H1 (cell line): ENCODE data around the gene MRPS18B. TPM values are rescaled to one million over a fixed set of nuclear protein-coding genes. Genes with fewer than 3 reads are reported as not detected.

ENCODE experiments used
- CTCF ChIA-PET: fragments of 300-600 bp; sonication (Branson Sonifier 250); formaldehyde crosslinking; loops from one replicate; lab custom pipeline; 2021; ENCODE audit not compliant: partially characterized antibody; lab: Charles Lee
- POLR2A ChIA-PET: fragments of 300-600 bp; sonication (Branson Sonifier 250); formaldehyde crosslinking; loops from one replicate; lab custom pipeline; 2021; ENCODE audit warnings: inconsistent platforms; ENCODE audit not compliant: partially characterized antibody; lab: Charles Lee
- DNase-seq, 2 experiments: peaks; one replicate each; pipeline versions ENCODE4 v3.0.0 to v3.0.0-alpha.2; 2010 to 2022; ENCODE audit warnings: low spot score in 2 of 2, low read depth in 1 of 2, mixed read lengths in 1 of 2
- FAIRE-seq: peaks from 2 replicates; lab custom pipeline; 2011; peaks lifted over from hg19 to GRCh38; lab: Jason Lieb, UNC
- H2AFZ ChIP-seq: 2 replicates; pipeline ENCODE4 v1.8.1; 2012; ENCODE audit warnings: low read length, inconsistent platforms
- H2AK5ac ChIP-seq: 2 replicates; pipeline ENCODE4 v1.6.1; 2013; ENCODE audit warnings: low read depth, low read length
- H2BK120ac ChIP-seq: replicated peaks from 2 replicates; pipeline ENCODE3; 2013; ENCODE audit warnings: low read depth, low read length, inconsistent platforms
- H2BK12ac ChIP-seq: 2 replicates; pipeline ENCODE4 v1.6.1; 2013; ENCODE audit warnings: low read depth, low read length
- H2BK15ac ChIP-seq: 2 replicates; pipeline ENCODE4 v1.6.1; 2013; ENCODE audit warnings: low read length
- H2BK20ac ChIP-seq: 2 replicates; pipeline ENCODE4 v1.6.1; 2013; ENCODE audit warnings: low read length
- H2BK5ac ChIP-seq: 2 replicates; pipeline ENCODE4 v1.6.1; 2013; ENCODE audit warnings: low read depth, low read length
- H3K14ac ChIP-seq: 2 replicates; pipeline ENCODE4 v1.6.1; 2013; ENCODE audit warnings: inconsistent platforms; ENCODE audit not compliant: insufficient read length
- H3K18ac ChIP-seq: 2 replicates; pipeline ENCODE4 v1.6.1; 2013; ENCODE audit warnings: low read length; ENCODE audit errors: extremely low read depth
- H3K23ac ChIP-seq: 2 replicates; pipeline ENCODE4 v1.6.1; 2013; ENCODE audit warnings: inconsistent platforms; ENCODE audit not compliant: insufficient read length
- H3K23me2 ChIP-seq: 2 replicates; pipeline ENCODE4 v1.6.1; 2013; ENCODE audit warnings: low read depth, low read length
- H3K27ac ChIP-seq: 2 replicates; pipeline ENCODE4 v1.6.1; 2011; ENCODE audit warnings: low read depth, low read length, inconsistent platforms
- H3K27me3 ChIP-seq, 4 experiments: replicated peaks in 1 of 4; 1 replicate in 1 of 4; 2 replicates in 3 of 4; pipeline versions ENCODE4 v1.6.1 to v1.8.1; 2011 to 2013; ENCODE audit warnings: low read length in 3 of 4, mild to moderate bottlenecking in 3 of 4, inconsistent platforms in 2 of 4, mixed read lengths in 2 of 4, moderate library complexity in 1 of 4; ENCODE audit not compliant: control insufficient read depth in 3 of 4, insufficient read depth in 3 of 4; ENCODE audit errors: extremely low read depth in 1 of 4
- H3K36me3 ChIP-seq, 4 experiments: 2 replicates each; pipeline versions ENCODE4 v1.6.1 to v1.8.1; 2011 to 2013; ENCODE audit warnings: mild to moderate bottlenecking in 4 of 4, low read length in 3 of 4, moderate library complexity in 2 of 4, control low read depth in 1 of 4, inconsistent platforms in 1 of 4; ENCODE audit not compliant: insufficient read depth in 4 of 4, control insufficient read depth in 2 of 4
- H3K4ac ChIP-seq: replicated peaks from 2 replicates; pipeline ENCODE3; 2013; ENCODE audit warnings: low read length, low read depth, mixed read lengths, inconsistent platforms; ENCODE audit not compliant: insufficient read length
- H3K4me1 ChIP-seq, 4 experiments: replicated peaks in 1 of 4; 1 replicate in 1 of 4; 2 replicates in 3 of 4; pipeline versions ENCODE4 v1.6.1 to v1.8.1; 2011 to 2013; ENCODE audit warnings: low read length in 3 of 4, inconsistent platforms in 2 of 4, mixed read lengths in 1 of 4; ENCODE audit not compliant: insufficient read depth in 4 of 4, control insufficient read depth in 3 of 4
- H3K4me2 ChIP-seq, 2 experiments: 2 replicates each; pipeline versions ENCODE4 v1.6.1 to v1.8.1; 2011 to 2013; ENCODE audit warnings: low read depth in 2 of 2, low read length in 2 of 2, control low read depth in 1 of 2, inconsistent platforms in 1 of 2, mild to moderate bottlenecking in 1 of 2; ENCODE audit not compliant: insufficient read depth in 1 of 2
- H3K4me3 ChIP-seq, 4 experiments: fragments of 200-600, 300-600 bp in 1 of 4; sonication (generic), shearing (Covaris generic), sonication (Bioruptor Twin) in 1 of 4; 2 replicates each; pipeline versions ENCODE4 v1.5.1 to v1.8.1; 2011 to 2016; ENCODE audit warnings: low read length in 4 of 4, low read depth in 3 of 4, control low read depth in 2 of 4, inconsistent platforms in 2 of 4, mild to moderate bottlenecking in 2 of 4, mixed read lengths in 1 of 4, moderate library complexity in 1 of 4; ENCODE audit not compliant: insufficient read depth in 2 of 4; ENCODE audit errors: extremely low read depth in 1 of 4
- H3K56ac ChIP-seq: replicated peaks from 2 replicates; pipeline ENCODE3; 2013; ENCODE audit warnings: low read depth, mild to moderate bottlenecking, mixed read lengths, low read length, inconsistent platforms; ENCODE audit not compliant: insufficient read length
- H3K79me1 ChIP-seq: 2 replicates; pipeline ENCODE4 v1.6.1; 2013; ENCODE audit warnings: low read depth, low read length, control low read depth
- H3K79me2 ChIP-seq, 2 experiments: 2 replicates each; pipeline versions ENCODE4 v1.6.1 to v1.8.1; 2012 to 2013; ENCODE audit warnings: low read length in 2 of 2, mild to moderate bottlenecking in 2 of 2, inconsistent platforms in 1 of 2; ENCODE audit not compliant: insufficient read depth in 2 of 2, control insufficient read depth in 1 of 2
- H3K9ac ChIP-seq, 4 experiments: replicated peaks in 1 of 4; 1 replicate in 1 of 4; 2 replicates in 3 of 4; pipeline versions ENCODE4 v1.6.1 to v1.8.1; 2011 to 2013; ENCODE audit warnings: low read depth in 3 of 4, low read length in 3 of 4, control low read depth in 2 of 4, mild to moderate bottlenecking in 2 of 4, moderate library complexity in 2 of 4, inconsistent platforms in 1 of 4; ENCODE audit errors: extremely low read depth in 1 of 4
- H3K9me3 ChIP-seq, 2 experiments: 2 replicates each; pipeline versions ENCODE4 v1.6.1 to v1.8.1; 2012 to 2013; ENCODE audit warnings: mild to moderate bottlenecking in 2 of 2, moderate library complexity in 2 of 2, control low read depth in 1 of 2, inconsistent platforms in 1 of 2, low read depth in 1 of 2, low read length in 1 of 2, mixed read lengths in 1 of 2; ENCODE audit not compliant: insufficient read depth in 2 of 2
- H4K20me1 ChIP-seq, 2 experiments: replicated peaks in 1 of 2; 2 replicates each; pipeline versions ENCODE3 to v1.8.1; 2011 to 2013; ENCODE audit warnings: inconsistent platforms in 2 of 2, low read length in 2 of 2, mild to moderate bottlenecking in 1 of 2; ENCODE audit not compliant: insufficient read depth in 2 of 2, control insufficient read depth in 1 of 2
- H4K5ac ChIP-seq: 2 replicates; pipeline ENCODE4 v1.6.1; 2013; ENCODE audit warnings: low read length, low read depth, mixed read lengths, inconsistent platforms; ENCODE audit not compliant: insufficient read length
- H4K8ac ChIP-seq: 2 replicates; pipeline ENCODE4 v1.8.0; 2013; ENCODE audit warnings: mild to moderate bottlenecking, moderate library complexity, low read length, inconsistent platforms; ENCODE audit not compliant: insufficient read depth; ENCODE audit errors: extremely low read depth
- H4K91ac ChIP-seq: replicated peaks from 2 replicates; pipeline ENCODE3; 2013; ENCODE audit warnings: low read length, mixed read lengths, inconsistent platforms; ENCODE audit not compliant: insufficient read length
- ASH2L ChIP-seq: fragments of 200-600, 300-600 bp; sonication (generic); IDR thresholded peaks from one replicate; pipeline ENCODE4 v1.7.1; 2017; ENCODE audit warnings: low read length
- BCL11A ChIP-seq, 2 experiments: IDR thresholded peaks; one replicate each; pipeline ENCODE4 v1.6.1; 2011; ENCODE audit warnings: low read depth in 2 of 2, low read length in 2 of 2, mild to moderate bottlenecking in 2 of 2
- CBX5 ChIP-seq: fragments of 300-800, 300-1000 bp; sonication (generic); IDR thresholded peaks from 2 replicates; pipeline ENCODE4 v1.7.1; 2016; ENCODE audit warnings: antibody characterized with exemption, low read length, low read depth
- CBX8 ChIP-seq: fragments of 300-800, 300-1000 bp; sonication (generic); IDR thresholded peaks from 2 replicates; pipeline ENCODE4 v1.7.1; 2016; ENCODE audit warnings: low read depth, low read length, borderline replicate concordance
- CREB1 ChIP-seq: IDR thresholded peaks from 2 replicates; pipeline ENCODE4 v1.6.1; 2012; ENCODE audit warnings: inconsistent platforms
- GTF2F1 ChIP-seq: IDR thresholded peaks from 2 replicates; pipeline ENCODE4 v1.6.1; 2012; ENCODE audit warnings: low read depth, low read length, improper control_type of control experiment, borderline replicate concordance
- HDAC2 ChIP-seq, 2 experiments: fragments of 300-600 bp in 1 of 2; sonication (generic) in 1 of 2; IDR thresholded peaks; 2 replicates each; pipeline ENCODE4 v1.6.1; 2011 to 2012; ENCODE audit warnings: low read depth in 2 of 2, low read length in 2 of 2, mild to moderate bottlenecking in 2 of 2, moderate library complexity in 2 of 2, borderline replicate concordance in 1 of 2, inconsistent platforms in 1 of 2
- MAFK ChIP-seq: IDR thresholded peaks from 2 replicates; pipeline ENCODE4 v1.6.1; 2012; ENCODE audit warnings: low read depth, mild to moderate bottlenecking, improper control_type of control experiment, low read length
- POU5F1 ChIP-seq: IDR thresholded peaks from 2 replicates; pipeline ENCODE4 v1.6.1; 2011; ENCODE audit warnings: low read depth, mild to moderate bottlenecking, low read length, moderate library complexity
- SIN3A ChIP-seq, 2 experiments: IDR thresholded peaks in 1 of 2; conservative IDR thresholded peaks in 1 of 2; 2 replicates each; pipeline ENCODE4 v1.6.1; 2011 to 2012; ENCODE audit warnings: low read length in 2 of 2, improper control_type of control experiment in 1 of 2, low read depth in 1 of 2, mild to moderate bottlenecking in 1 of 2
- TCF12 ChIP-seq: IDR thresholded peaks from 2 replicates; pipeline ENCODE4 v1.6.1; 2011; ENCODE audit warnings: low read depth, mild to moderate bottlenecking, low read length
- ZNF274 ChIP-seq: IDR thresholded peaks from 2 replicates; pipeline ENCODE4 v1.7.0; 2012; ENCODE audit warnings: low read length, borderline replicate concordance; ENCODE audit errors: extremely low read depth
- WGBS, 2 experiments: shearing (Covaris generic) in 1 of 2; methylation state at CpG; one replicate each; pipeline versions ENCODE4 v1.1.6 to v1.1.7; 2013 to 2015; ENCODE audit warnings: low lambda C conversion rate in 2 of 2, mixed read lengths in 2 of 2, inconsistent platforms in 1 of 2, low coverage in 1 of 2, missing lambda C conversion rate in 1 of 2; ENCODE audit not compliant: insufficient replicate concordance in 2 of 2, insufficient coverage in 1 of 2, insufficient read length in 1 of 2; ENCODE audit errors: extremely low coverage in 1 of 2, missing lambda C conversion rate in 1 of 2; 5-methylcytosine and 5-hydroxymethylcytosine counted together
- polyA plus RNA-seq, 7 experiments: library from polyadenylated mRNA; depleted of rRNA in 3 of 7; stranded (reverse) in 5 of 7; unstranded in 2 of 7; fragments of >200 nt in 5 of 7; fragments of 200-250 nt in 2 of 7; gene quantifications; 1 replicate in 5 of 7; 2 replicates in 1 of 7; 4 replicates in 1 of 7; pipeline versions ENCODE4 v1.2.1 to v1.2.3, GENCODE V29; 2011 to 2013; ENCODE audit warnings: missing spikeins in 2 of 7, mixed read lengths in 2 of 7
- total RNA-seq: library from RNA; stranded (reverse); fragmentation: NEBNext Ultra II Directional; extraction: Animal tissue kit (Norgen Biotek cat#: 25700); gene quantifications from 2 replicates; pipeline ENCODE4 v1.2.1, GENCODE V29; 2021
- TF ChIP-seq, protein P1 (sequence below): IDR thresholded peaks from 2 replicates; pipeline ENCODE4 v1.6.1; 2011; ENCODE audit warnings: low read length, improper control_type of control experiment

Gene MRPS18B
- total and polyA plus RNA-seq, 2 of the 8 experiments (the other 6 are each of a cell fraction or from before 2014, with no cell fraction given): 57.8 to 83.3 TPM

DNA sequence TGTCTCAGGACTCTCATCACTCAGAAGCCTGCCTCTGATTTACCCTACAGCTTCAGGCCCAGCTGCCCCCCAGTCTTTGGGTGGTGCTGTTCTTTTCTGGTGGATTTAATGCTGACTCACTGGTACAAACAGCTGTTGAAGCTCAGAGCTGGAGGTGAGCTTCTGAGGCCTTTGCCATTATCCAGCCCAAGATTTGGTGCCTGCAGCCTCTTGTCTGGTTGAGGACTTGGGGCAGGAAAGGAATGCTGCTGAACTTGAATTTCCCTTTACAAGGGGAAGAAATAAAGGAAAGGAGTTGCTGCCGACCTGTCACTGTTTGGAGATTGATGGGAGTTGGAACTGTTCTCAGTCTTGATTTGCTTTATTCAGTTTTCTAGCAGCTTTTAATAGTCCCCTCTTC lies 26.6 kb upstream of the MRPS18B start:
- POLR2A ChIA-PET: interaction anchor here (0.7 to 27.0 kb wide), 10 partner anchors 4 to 50 kb away, joined by 3 to 712 read pairs (median 8); partner anchors contain the start of genes ABCF1, ATAT1, GNL1 and MRPS18B
- TF ChIP-seq SIN3A (conservative IDR thresholded peaks at IDR 0.05 in 1 of 2, IDR thresholded peaks at IDR 0.05 in 1 of 2; ENCODE audit: low read depth in 1 of 2, low read length in 2 of 2) (no peak), BCL11A (IDR thresholded peaks at IDR 0.05; ENCODE audit: low read depth in 2 of 2, low read length in 2 of 2) (no peak), POU5F1 (no peak), ZNF274 (no peak), GTF2F1 (no peak), ASH2L (no peak), CBX8 (no peak), HDAC2 (IDR thresholded peaks at IDR 0.05; ENCODE audit: borderline replicate concordance in 1 of 2, low read depth in 2 of 2, low read length in 2 of 2) (no peak), CREB1 (no peak), MAFK (no peak), TCF12 (no peak), CBX5 (no peak)
- TF ChIP-seq, protein P1, sequence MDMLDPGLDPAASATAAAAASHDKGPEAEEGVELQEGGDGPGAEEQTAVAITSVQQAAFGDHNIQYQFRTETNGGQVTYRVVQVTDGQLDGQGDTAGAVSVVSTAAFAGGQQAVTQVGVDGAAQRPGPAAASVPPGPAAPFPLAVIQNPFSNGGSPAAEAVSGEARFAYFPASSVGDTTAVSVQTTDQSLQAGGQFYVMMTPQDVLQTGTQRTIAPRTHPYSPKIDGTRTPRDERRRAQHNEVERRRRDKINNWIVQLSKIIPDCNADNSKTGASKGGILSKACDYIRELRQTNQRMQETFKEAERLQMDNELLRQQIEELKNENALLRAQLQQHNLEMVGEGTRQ: no peak

More for the DNA sequence above, 26.6 kb upstream of the MRPS18B start:
- H4K91ac ChIP-seq: no peak overlapping the region
- H3K23me2 ChIP-seq: no peaks in the 10 kb centered on the region
- H4K20me1 ChIP-seq: peaks cover 3 to 11% of the 10 kb centered on the region in 2 experiments
- no peak overlapping the region for H2BK120ac ChIP-seq
- no peak for FAIRE-seq
- no peak overlapping the region for H3K27ac ChIP-seq
- no peak overlapping the region for H3K23ac ChIP-seq
- no peak overlapping the region for H3K9ac ChIP-seq
- H2AK5ac ChIP-seq: no peak overlapping the region
- peaks cover 2% of the 10 kb centered on the region; the same call in 1 of the 2 replicates for H3K79me1 ChIP-seq
- H3K27me3 ChIP-seq: no peaks in the 10 kb centered on the region
- H3K4me3 ChIP-seq: no peak overlapping the region
- H2BK5ac ChIP-seq: no peak overlapping the region
- no peak overlapping the region for H2AFZ ChIP-seq
- H3K79me2 ChIP-seq: peaks cover 0 to 5% of the 10 kb centered on the region in 2 experiments; a peak in 1 of 4 replicates
- 88% methylated on average over 1 of the region's 1 CpG; no CpG with 5 or more reads in 1 of the 2 experiments for WGBS, 2 experiments
- no peak overlapping the region for H4K8ac ChIP-seq
- H3K56ac ChIP-seq: no peak overlapping the region
- H3K36me3 ChIP-seq: peaks cover 18 to 79% (median 56%) of the 10 kb centered on the region in 4 experiments
- no peaks in the 10 kb centered on the region for H3K4me1 ChIP-seq
- DNase-seq: no peak
- peaks cover 0 to 2% of the 10 kb centered on the region in 2 experiments; a peak in 1 of 4 replicates for H3K9me3 ChIP-seq
- H3K4me2 ChIP-seq: no peak overlapping the region
- H2BK20ac ChIP-seq: no peak overlapping the region
- no peak overlapping the region for H2BK12ac ChIP-seq
- no peak overlapping the region for H3K14ac ChIP-seq
- no peak overlapping the region for H2BK15ac ChIP-seq
- no peak overlapping the region for H3K4ac ChIP-seq
- H3K18ac ChIP-seq: no peak overlapping the region
- no peak overlapping the region for H4K5ac ChIP-seq
- CTCF ChIA-PET: interaction anchor here (0.6 to 2.7 kb wide), 7 partner anchors 10 to 348 kb away, joined by 3 to 9 read pairs (median 5); no protein-coding TSS in a partner anchor
